Chondrocyte (in vitro differentiated cells): ENCODE data around the gene CACNG8. TPM values are rescaled to one million over a fixed set of nuclear protein-coding genes. Genes with fewer than 3 reads are reported as not detected.

Source experiments
- DNase-seq: peaks from one replicate; pipeline ENCODE4 v3.0.0; 2021; ENCODE audit warnings: mixed read lengths, low spot score
- H3K27ac Mint-ChIP-seq: one replicate; pipeline ENCODE4 v1.8.0; 2021; ENCODE audit warnings: mild to moderate bottlenecking, moderate library complexity, mixed read lengths; ENCODE audit not compliant: unreplicated experiment
- H3K27me3 Mint-ChIP-seq: 2 replicates; pipeline ENCODE4 v1.8.0; 2021; ENCODE audit warnings: low read depth, mixed read lengths
- H3K36me3 Mint-ChIP-seq: 2 replicates; pipeline ENCODE4 v1.8.0; 2021; ENCODE audit warnings: low read depth, mixed read lengths
- H3K4me1 Mint-ChIP-seq: 2 replicates; pipeline ENCODE4 v1.8.0; 2021; ENCODE audit warnings: low read depth, mild to moderate bottlenecking, mixed read lengths
- H3K4me3 Mint-ChIP-seq: one replicate; pipeline ENCODE4 v1.8.0; 2021; ENCODE audit warnings: mild to moderate bottlenecking, moderate library complexity, mixed read lengths; ENCODE audit not compliant: unreplicated experiment
- H3K9me3 Mint-ChIP-seq: 2 replicates; pipeline ENCODE4 v1.8.0; 2021; ENCODE audit warnings: low read depth, mixed read lengths
- CTCF ChIP-seq: fragments of 200-600 bp; sonication (generic); IDR thresholded peaks from 2 replicates; pipeline ENCODE4 v1.5.0; 2021; ENCODE audit warnings: antibody characterized with exemption, mild to moderate bottlenecking, moderate library complexity
- total RNA-seq: library from RNA; stranded (reverse); gene quantifications from 3 replicates; pipeline ENCODE4 v1.2.1, GENCODE V29; 2021

The CACNG8 gene
- total RNA-seq, 1 donor from 2014 or later: 0.05 TPM

GRCh38 chr19:53961523-53962356 lies 997 bp upstream of the CACNG8 start:
- Mint-ChIP-seq H3K36me3 (peaks cover 7% of the 10 kb centered on the region), H3K4me1 (no peaks in the 10 kb centered on the region), H3K9me3 (no peaks in the 10 kb centered on the region), H3K27ac (no peak overlapping the region), H3K27me3 (peaks cover 69% of the 10 kb centered on the region), H3K4me3 (no peak overlapping the region)
- no peak for TF ChIP-seq CTCF
- no peak for DNase-seq

DNA sequence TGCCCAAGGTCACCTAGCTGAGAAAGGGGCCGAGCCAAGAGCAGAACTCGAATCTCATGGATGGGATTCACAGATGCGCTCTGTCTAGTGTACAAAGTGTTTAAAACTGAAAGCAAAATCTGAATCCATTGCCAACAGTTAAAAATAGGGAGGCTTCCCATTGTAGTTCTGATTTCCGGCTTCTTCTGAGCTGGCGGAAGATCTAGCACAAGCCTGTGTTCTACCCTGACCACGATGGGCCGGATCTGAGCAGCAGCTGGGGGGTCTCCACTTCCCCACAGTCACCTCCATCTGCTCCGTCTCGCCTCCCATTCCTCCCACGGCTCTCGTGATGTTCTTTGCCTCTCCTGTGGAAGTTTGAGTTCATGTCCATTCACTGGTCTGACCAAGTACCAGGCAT lies 2.4 kb downstream of the CACNG8 start:
- peaks cover 46% of the 10 kb centered on the region for H3K27me3 Mint-ChIP-seq
- H3K36me3 Mint-ChIP-seq: peaks cover 6% of the 10 kb centered on the region
- no peaks in the 10 kb centered on the region for H3K9me3 Mint-ChIP-seq
- no peak for DNase-seq
- TF ChIP-seq CTCF: no peak
- H3K4me3 Mint-ChIP-seq: no peak overlapping the region
- no peak overlapping the region for H3K27ac Mint-ChIP-seq
- H3K4me1 Mint-ChIP-seq: no peaks in the 10 kb centered on the region

DNA sequence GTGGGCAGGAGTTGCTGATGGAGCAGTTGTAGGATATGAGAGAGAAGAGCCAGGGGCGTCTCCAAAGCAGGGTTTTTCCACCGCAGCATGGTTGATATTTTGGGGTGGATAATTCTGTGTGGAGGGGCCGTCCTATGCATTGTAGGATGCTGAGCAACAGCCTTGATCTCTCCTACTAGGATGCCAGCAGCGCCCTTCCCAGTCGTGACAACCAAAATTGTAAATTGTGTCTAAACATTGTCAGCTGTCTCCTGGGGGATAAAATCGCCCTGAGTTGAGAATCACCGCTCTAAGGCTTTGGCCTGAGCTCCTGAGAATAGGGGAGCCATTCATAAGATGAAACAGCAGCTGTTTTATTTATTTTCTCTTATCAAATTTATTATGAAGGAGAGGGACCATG lies 4.2 kb downstream of the CACNG8 start:
- Mint-ChIP-seq H3K36me3 (peaks cover 6% of the 10 kb centered on the region), H3K4me1 (no peaks in the 10 kb centered on the region), H3K9me3 (no peaks in the 10 kb centered on the region), H3K27ac (no peak overlapping the region), H3K27me3 (peaks cover 30% of the 10 kb centered on the region), H3K4me3 (no peak overlapping the region)
- no peak for DNase-seq
- no peak for TF ChIP-seq CTCF

DNA sequence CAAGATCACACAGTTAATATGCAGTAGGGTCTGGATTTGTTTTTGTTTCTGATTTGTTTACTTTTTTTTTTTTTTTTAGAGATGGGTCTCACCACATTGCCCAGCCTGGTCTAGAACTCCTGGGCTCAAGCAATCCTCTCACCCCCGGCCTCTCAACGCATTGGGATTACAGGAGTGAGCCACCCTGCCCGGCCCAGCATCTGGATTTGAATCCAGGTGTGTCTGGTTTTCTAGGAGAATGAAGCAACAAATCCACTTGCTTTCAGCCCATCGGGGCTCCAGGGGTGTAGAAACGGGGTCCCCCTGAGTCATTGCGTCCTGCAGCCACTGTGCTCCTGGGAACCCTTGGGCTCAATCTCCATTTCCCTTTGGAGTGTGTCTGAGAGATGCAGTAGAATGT lies 6.6 kb downstream of the CACNG8 start:
- no peak overlapping the region for H3K4me3 Mint-ChIP-seq
- peaks cover 19% of the 10 kb centered on the region for H3K27me3 Mint-ChIP-seq
- no peaks in the 10 kb centered on the region for H3K9me3 Mint-ChIP-seq
- TF ChIP-seq CTCF: no peak
- H3K4me1 Mint-ChIP-seq: no peaks in the 10 kb centered on the region
- DNase-seq: no peak
- H3K27ac Mint-ChIP-seq: no peak overlapping the region
- H3K36me3 Mint-ChIP-seq: peaks cover 3% of the 10 kb centered on the region

DNA sequence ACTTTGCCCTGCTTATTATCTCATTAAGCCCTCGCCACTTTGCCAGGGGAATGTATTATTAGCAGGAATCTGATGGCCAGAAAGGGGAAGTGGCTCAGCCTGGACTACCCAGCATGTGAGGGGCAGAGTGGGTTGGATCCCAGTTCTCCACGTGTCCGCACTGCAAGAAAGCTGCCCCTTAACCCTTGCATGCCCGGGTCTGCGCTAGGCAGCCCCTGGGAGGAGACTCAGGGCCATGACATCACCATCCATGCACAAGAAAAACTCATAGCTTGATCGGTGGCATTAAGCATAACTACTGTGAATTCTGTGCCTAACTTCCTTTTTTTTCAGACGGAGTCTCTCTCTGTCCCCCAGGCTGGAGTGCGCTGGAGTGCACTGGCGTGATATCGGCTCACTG lies 8.9 kb downstream of the CACNG8 start:
- H3K4me3 Mint-ChIP-seq: no peak overlapping the region
- H3K36me3 Mint-ChIP-seq: no peaks in the 10 kb centered on the region
- DNase-seq: no peak
- no peak overlapping the region for H3K27ac Mint-ChIP-seq
- H3K4me1 Mint-ChIP-seq: no peaks in the 10 kb centered on the region
- peaks cover 4% of the 10 kb centered on the region for H3K27me3 Mint-ChIP-seq
- no peaks in the 10 kb centered on the region for H3K9me3 Mint-ChIP-seq
- no peak for TF ChIP-seq CTCF
